WTC11 (cell line): ENCODE measurements around the gene MSANTD1.

Source experiments
- CREB1 ChIP-seq: sonication (generic); formaldehyde crosslinking; IDR thresholded peaks from 2 replicates; pipeline ENCODE4 v1.8.0; 2023; ENCODE audit warnings: mild to moderate bottlenecking, missing genetic modification reagents
- CREM ChIP-seq: sonication (generic); formaldehyde crosslinking; IDR thresholded peaks from 2 replicates; pipeline ENCODE4 v1.8.1; 2022; ENCODE audit warnings: mild to moderate bottlenecking, missing genetic modification reagents, moderate library complexity
- ELF4 ChIP-seq: sonication (generic); formaldehyde crosslinking; IDR thresholded peaks from 2 replicates; pipeline ENCODE4 v1.8.1; 2022; ENCODE audit warnings: low read depth, mild to moderate bottlenecking, moderate library complexity, missing genetic modification reagents
- JUN ChIP-seq: sonication (generic); formaldehyde crosslinking; IDR thresholded peaks from 2 replicates; pipeline ENCODE4 v1.8.0; 2023; ENCODE audit warnings: mild to moderate bottlenecking, missing genetic modification reagents
- SP1 ChIP-seq: sonication (generic); formaldehyde crosslinking; conservative IDR thresholded peaks from 2 replicates; pipeline ENCODE4 v1.8.1; 2022; ENCODE audit warnings: missing genetic modification reagents
- TP53 ChIP-seq: sonication (generic); formaldehyde crosslinking; IDR thresholded peaks from 2 replicates; pipeline ENCODE4 v1.8.1; 2023; ENCODE audit warnings: mild to moderate bottlenecking, missing genetic modification reagents
- ZNF317 ChIP-seq: sonication (generic); formaldehyde crosslinking; IDR thresholded peaks from 2 replicates; pipeline ENCODE4 v1.8.1; 2023; ENCODE audit warnings: low read depth, mild to moderate bottlenecking, moderate library complexity, missing genetic modification reagents, borderline replicate concordance
- TF ChIP-seq, protein P1 (sequence below): fragments of 250-450 bp; sonication (Bioruptor Pico); IDR thresholded peaks from 2 replicates; pipeline ENCODE4 v2.1.2; 2022; ENCODE audit warnings: mild to moderate bottlenecking, moderate library complexity
- TF ChIP-seq, protein P2 (sequence below): sonication (generic); formaldehyde crosslinking; IDR thresholded peaks from 2 replicates; pipeline ENCODE4 v1.8.1; 2022; ENCODE audit warnings: missing genetic modification reagents, borderline replicate concordance
- TF ChIP-seq, protein P3 (sequence below): sonication (generic); formaldehyde crosslinking; IDR thresholded peaks from 2 replicates; pipeline ENCODE4 v1.8.0; 2022; ENCODE audit warnings: mild to moderate bottlenecking, missing genetic modification reagents
- TF ChIP-seq, protein P4 (sequence below): fragments of 200-600 bp; IDR thresholded peaks from 2 replicates; pipeline ENCODE4 v1.8.0; 2022; ENCODE audit warnings: antibody characterized with exemption
- TF ChIP-seq, protein P5 (sequence below): sonication (generic); formaldehyde crosslinking; IDR thresholded peaks from 2 replicates; pipeline ENCODE4 v1.8.0; 2022; ENCODE audit warnings: missing genetic modification reagents
- TF ChIP-seq, protein P6 (sequence below): sonication (generic); formaldehyde crosslinking; IDR thresholded peaks from 2 replicates; pipeline ENCODE4 v1.8.1; 2023; ENCODE audit warnings: mild to moderate bottlenecking, missing genetic modification reagents

DNA sequence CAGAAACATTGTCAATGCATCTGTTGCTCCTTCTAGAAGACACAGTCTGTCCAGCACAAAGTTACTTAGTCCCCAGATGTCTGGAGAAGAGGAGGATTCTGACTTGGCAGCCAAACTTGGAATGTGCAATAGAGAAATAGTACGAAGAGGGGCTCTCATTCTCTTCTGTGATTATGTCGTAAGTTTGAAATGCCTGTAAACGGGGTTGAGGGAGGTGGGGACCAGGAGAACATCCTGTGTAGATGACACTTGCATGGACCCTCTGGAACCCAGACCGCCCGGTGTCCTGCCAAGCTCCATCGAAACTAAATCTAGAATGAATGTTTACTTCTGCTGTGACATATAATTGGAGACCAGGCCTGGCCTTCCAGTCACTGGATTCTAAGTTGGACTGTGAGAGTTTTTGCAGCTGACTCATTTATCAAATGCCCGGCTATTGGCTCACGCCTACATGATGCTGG, 45.0 kb upstream of the MSANTD1 start:
- TF ChIP-seq ELF4 (CRISPR knock-in tag) (no peak), SP1 (CRISPR knock-in tag) (no peak), JUN (CRISPR knock-in tag) (no peak), CREM (CRISPR knock-in tag) (no peak), CREB1 (CRISPR knock-in tag) (no peak), ZNF317 (no peak), TP53 (CRISPR knock-in tag) (no peak)
- TF ChIP-seq, protein P1, sequence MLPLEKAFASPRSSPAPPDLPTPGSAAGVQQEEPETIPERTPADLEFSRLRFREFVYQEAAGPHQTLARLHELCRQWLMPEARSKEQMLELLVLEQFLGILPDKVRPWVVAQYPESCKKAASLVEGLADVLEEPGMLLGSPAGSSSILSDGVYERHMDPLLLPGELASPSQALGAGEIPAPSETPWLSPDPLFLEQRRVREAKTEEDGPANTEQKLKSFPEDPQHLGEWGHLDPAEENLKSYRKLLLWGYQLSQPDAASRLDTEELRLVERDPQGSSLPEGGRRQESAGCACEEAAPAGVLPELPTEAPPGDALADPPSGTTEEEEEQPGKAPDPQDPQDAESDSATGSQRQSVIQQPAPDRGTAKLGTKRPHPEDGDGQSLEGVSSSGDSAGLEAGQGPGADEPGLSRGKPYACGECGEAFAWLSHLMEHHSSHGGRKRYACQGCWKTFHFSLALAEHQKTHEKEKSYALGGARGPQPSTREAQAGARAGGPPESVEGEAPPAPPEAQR (CRISPR knock-in tag): no peak
- TF ChIP-seq, protein P2, sequence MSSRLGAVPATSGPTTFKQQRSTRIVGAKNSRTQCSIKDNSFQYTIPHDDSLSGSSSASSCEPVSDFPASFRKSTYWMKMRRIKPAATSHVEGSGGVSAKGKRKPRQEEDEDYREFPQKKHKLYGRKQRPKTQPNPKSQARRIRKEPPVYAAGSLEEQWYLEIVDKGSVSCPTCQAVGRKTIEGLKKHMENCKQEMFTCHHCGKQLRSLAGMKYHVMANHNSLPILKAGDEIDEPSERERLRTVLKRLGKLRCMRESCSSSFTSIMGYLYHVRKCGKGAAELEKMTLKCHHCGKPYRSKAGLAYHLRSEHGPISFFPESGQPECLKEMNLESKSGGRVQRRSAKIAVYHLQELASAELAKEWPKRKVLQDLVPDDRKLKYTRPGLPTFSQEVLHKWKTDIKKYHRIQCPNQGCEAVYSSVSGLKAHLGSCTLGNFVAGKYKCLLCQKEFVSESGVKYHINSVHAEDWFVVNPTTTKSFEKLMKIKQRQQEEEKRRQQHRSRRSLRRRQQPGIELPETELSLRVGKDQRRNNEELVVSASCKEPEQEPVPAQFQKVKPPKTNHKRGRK (CRISPR knock-in tag): no peak
- TF ChIP-seq, protein P3, sequence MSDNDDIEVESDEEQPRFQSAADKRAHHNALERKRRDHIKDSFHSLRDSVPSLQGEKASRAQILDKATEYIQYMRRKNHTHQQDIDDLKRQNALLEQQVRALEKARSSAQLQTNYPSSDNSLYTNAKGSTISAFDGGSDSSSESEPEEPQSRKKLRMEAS: no peak
- TF ChIP-seq, protein P4, sequence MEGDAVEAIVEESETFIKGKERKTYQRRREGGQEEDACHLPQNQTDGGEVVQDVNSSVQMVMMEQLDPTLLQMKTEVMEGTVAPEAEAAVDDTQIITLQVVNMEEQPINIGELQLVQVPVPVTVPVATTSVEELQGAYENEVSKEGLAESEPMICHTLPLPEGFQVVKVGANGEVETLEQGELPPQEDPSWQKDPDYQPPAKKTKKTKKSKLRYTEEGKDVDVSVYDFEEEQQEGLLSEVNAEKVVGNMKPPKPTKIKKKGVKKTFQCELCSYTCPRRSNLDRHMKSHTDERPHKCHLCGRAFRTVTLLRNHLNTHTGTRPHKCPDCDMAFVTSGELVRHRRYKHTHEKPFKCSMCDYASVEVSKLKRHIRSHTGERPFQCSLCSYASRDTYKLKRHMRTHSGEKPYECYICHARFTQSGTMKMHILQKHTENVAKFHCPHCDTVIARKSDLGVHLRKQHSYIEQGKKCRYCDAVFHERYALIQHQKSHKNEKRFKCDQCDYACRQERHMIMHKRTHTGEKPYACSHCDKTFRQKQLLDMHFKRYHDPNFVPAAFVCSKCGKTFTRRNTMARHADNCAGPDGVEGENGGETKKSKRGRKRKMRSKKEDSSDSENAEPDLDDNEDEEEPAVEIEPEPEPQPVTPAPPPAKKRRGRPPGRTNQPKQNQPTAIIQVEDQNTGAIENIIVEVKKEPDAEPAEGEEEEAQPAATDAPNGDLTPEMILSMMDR: no peak
- TF ChIP-seq, protein P5, sequence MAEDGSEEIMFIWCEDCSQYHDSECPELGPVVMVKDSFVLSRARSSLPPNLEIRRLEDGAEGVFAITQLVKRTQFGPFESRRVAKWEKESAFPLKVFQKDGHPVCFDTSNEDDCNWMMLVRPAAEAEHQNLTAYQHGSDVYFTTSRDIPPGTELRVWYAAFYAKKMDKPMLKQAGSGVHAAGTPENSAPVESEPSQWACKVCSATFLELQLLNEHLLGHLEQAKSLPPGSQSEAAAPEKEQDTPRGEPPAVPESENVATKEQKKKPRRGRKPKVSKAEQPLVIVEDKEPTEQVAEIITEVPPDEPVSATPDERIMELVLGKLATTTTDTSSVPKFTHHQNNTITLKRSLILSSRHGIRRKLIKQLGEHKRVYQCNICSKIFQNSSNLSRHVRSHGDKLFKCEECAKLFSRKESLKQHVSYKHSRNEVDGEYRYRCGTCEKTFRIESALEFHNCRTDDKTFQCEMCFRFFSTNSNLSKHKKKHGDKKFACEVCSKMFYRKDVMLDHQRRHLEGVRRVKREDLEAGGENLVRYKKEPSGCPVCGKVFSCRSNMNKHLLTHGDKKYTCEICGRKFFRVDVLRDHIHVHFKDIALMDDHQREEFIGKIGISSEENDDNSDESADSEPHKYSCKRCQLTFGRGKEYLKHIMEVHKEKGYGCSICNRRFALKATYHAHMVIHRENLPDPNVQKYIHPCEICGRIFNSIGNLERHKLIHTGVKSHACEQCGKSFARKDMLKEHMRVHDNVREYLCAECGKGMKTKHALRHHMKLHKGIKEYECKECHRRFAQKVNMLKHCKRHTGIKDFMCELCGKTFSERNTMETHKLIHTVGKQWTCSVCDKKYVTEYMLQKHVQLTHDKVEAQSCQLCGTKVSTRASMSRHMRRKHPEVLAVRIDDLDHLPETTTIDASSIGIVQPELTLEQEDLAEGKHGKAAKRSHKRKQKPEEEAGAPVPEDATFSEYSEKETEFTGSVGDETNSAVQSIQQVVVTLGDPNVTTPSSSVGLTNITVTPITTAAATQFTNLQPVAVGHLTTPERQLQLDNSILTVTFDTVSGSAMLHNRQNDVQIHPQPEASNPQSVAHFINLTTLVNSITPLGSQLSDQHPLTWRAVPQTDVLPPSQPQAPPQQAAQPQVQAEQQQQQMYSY (CRISPR knock-in tag): no peak
- TF ChIP-seq, protein P6, sequence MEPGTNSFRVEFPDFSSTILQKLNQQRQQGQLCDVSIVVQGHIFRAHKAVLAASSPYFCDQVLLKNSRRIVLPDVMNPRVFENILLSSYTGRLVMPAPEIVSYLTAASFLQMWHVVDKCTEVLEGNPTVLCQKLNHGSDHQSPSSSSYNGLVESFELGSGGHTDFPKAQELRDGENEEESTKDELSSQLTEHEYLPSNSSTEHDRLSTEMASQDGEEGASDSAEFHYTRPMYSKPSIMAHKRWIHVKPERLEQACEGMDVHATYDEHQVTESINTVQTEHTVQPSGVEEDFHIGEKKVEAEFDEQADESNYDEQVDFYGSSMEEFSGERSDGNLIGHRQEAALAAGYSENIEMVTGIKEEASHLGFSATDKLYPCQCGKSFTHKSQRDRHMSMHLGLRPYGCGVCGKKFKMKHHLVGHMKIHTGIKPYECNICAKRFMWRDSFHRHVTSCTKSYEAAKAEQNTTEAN (CRISPR knock-in tag): no peak
